SK-N-SH treated with all-trans-retinoic acid at 6 μM for 48 hours (cell line): Measurements from ENCODE around the gene SUGCT.

Experiments
- ATAC-seq: fragments of 200-7000 bp; cut with Tn5 transposase; 3 replicates; pipeline ENCODE4 v1.9.1; 2020; ENCODE audit warnings: mild to moderate bottlenecking, moderate library complexity
- ARNTL ChIP-seq: fragments of 450-650 bp; formaldehyde crosslinking; IDR thresholded peaks from 2 replicates; pipeline ENCODE4 v1.5.0; 2020; ENCODE audit warnings: low read depth, mild to moderate bottlenecking, moderate library complexity, borderline replicate concordance
- BACH2 ChIP-seq: fragments of 250-450 bp; sonication (Bioruptor Pico); IDR thresholded peaks from 2 replicates; pipeline ENCODE4 v1.9.0; 2021; ENCODE audit warnings: mild to moderate bottlenecking, borderline replicate concordance
- CREB5 ChIP-seq: fragments of 250-450 bp; sonication (Bioruptor Pico); IDR thresholded peaks from 2 replicates; pipeline ENCODE4 v1.5.1; 2020; ENCODE audit warnings: low read depth, mild to moderate bottlenecking, moderate library complexity
- CSRNP3 ChIP-seq: fragments of 250-450 bp; sonication (Bioruptor Pico); IDR thresholded peaks from 2 replicates; pipeline ENCODE4 v1.5.1; 2021; ENCODE audit warnings: mild to moderate bottlenecking, moderate library complexity
- ESRRG ChIP-seq: fragments of 250-450 bp; sonication (Bioruptor Pico); IDR thresholded peaks from 2 replicates; pipeline ENCODE4 v1.6.1; 2021; ENCODE audit warnings: mild to moderate bottlenecking
- OSR1 ChIP-seq: fragments of 250-450 bp; sonication (Bioruptor Pico); IDR thresholded peaks from 2 replicates; pipeline ENCODE4 v1.8.0; 2022; ENCODE audit warnings: moderate library complexity, mild to moderate bottlenecking, inconsistent platforms
- PATZ1 ChIP-seq: fragments of 250-450 bp; sonication (Bioruptor Pico); IDR thresholded peaks from 2 replicates; pipeline ENCODE4 v1.8.0; 2020; ENCODE audit warnings: mild to moderate bottlenecking, moderate library complexity, borderline replicate concordance
- POU6F1 ChIP-seq: fragments of 250-450 bp; sonication (Bioruptor Pico); IDR thresholded peaks from 2 replicates; pipeline ENCODE4 v1.8.0; 2021; ENCODE audit warnings: low read depth, mild to moderate bottlenecking, moderate library complexity, borderline replicate concordance
- PPARA ChIP-seq: fragments of 250-450 bp; sonication (Bioruptor Pico); IDR thresholded peaks from 2 replicates; pipeline ENCODE4 v1.5.0; 2020; ENCODE audit warnings: mild to moderate bottlenecking, borderline replicate concordance
- RARB ChIP-seq: fragments of 250-450 bp; sonication (Bioruptor Pico); IDR thresholded peaks from 2 replicates; pipeline ENCODE4 v1.8.0; 2021; ENCODE audit warnings: mild to moderate bottlenecking, moderate library complexity
- SNAI2 ChIP-seq: fragments of 250-450 bp; sonication (Bioruptor Pico); IDR thresholded peaks from 2 replicates; pipeline ENCODE4 v1.5.0; 2020; ENCODE audit warnings: mild to moderate bottlenecking, moderate library complexity
- TCF4 ChIP-seq: fragments of 250-450 bp; sonication (Bioruptor Pico); IDR thresholded peaks from 2 replicates; pipeline ENCODE4 v1.8.0; 2021; ENCODE audit warnings: mild to moderate bottlenecking, moderate library complexity, borderline replicate concordance
- TOX ChIP-seq: fragments of 250-450 bp; sonication (Bioruptor Pico); IDR thresholded peaks from 2 replicates; pipeline ENCODE4 v1.8.0; 2021; ENCODE audit warnings: mild to moderate bottlenecking, moderate library complexity, borderline replicate concordance
- TSHZ2 ChIP-seq: fragments of 250-450 bp; sonication (Bioruptor Pico); IDR thresholded peaks from 2 replicates; pipeline ENCODE4 v1.5.0; 2020; ENCODE audit warnings: mild to moderate bottlenecking, moderate library complexity
- ZC3H10 ChIP-seq: fragments of 250-450 bp; sonication (Bioruptor Pico); IDR thresholded peaks from 2 replicates; pipeline ENCODE4 v1.5.1; 2021; ENCODE audit warnings: mild to moderate bottlenecking, moderate library complexity
- ZFP3 ChIP-seq: fragments of 250-450 bp; sonication (Bioruptor Pico); IDR thresholded peaks from 2 replicates; pipeline ENCODE4 v1.5.0; 2020; ENCODE audit warnings: mild to moderate bottlenecking, moderate library complexity
- ZFP30 ChIP-seq: fragments of 450-650 bp; formaldehyde crosslinking; IDR thresholded peaks from 2 replicates; pipeline ENCODE4 v1.5.0; 2022; ENCODE audit warnings: mild to moderate bottlenecking, moderate library complexity
- ZNF565 ChIP-seq: fragments of 450-650 bp; formaldehyde crosslinking; conservative IDR thresholded peaks from 2 replicates; pipeline ENCODE4 v1.5.0; 2020; ENCODE audit warnings: low read depth, mild to moderate bottlenecking, moderate library complexity
- ZNF70 ChIP-seq: fragments of 450-650 bp; formaldehyde crosslinking; IDR thresholded peaks from 2 replicates; pipeline ENCODE4 v1.5.0; 2020; ENCODE audit warnings: mild to moderate bottlenecking, moderate library complexity
- ZNF8 ChIP-seq: fragments of 450-650 bp; formaldehyde crosslinking; IDR thresholded peaks from 2 replicates; pipeline ENCODE4 v1.5.0; 2020; ENCODE audit warnings: mild to moderate bottlenecking, moderate library complexity

The SUGCT gene

GRCh38 chr7:40815512-40815911 lies 680.7 kb downstream of the SUGCT start:
- TF ChIP-seq PPARA (CRISPR knock-in tag) (no peak), CREB5 (CRISPR knock-in tag) (no peak)
- peak; percentile 83 for ATAC-seq

- TF ChIP-seq POU6F1 (CRISPR knock-in tag) (no peak), RARB (CRISPR knock-in tag) (no peak), OSR1 (no peak), PPARA (CRISPR knock-in tag) (no peak), BACH2 (CRISPR knock-in tag) (no peak), SNAI2 (CRISPR knock-in tag) (no peak), TCF4 (CRISPR knock-in tag) (no peak), TOX (CRISPR knock-in tag) (no peak), ZC3H10 (no peak), CSRNP3 (CRISPR knock-in tag) (no peak), ZFP30 (CRISPR knock-in tag) (no peak)
- TF ChIP-seq, all 23 proteins: peak for 0
- no peak for ATAC-seq
These were observed 688.1 kb downstream of the SUGCT start for GRCh38 chr7:40822861-40823260.

- ATAC-seq = no peak
- TF ChIP-seq ZNF565 (CRISPR knock-in tag) (no peak), ZNF8 (no peak), ZC3H10 (no peak), SNAI2 (CRISPR knock-in tag) (no peak), ESRRG (CRISPR knock-in tag) (no peak), RARB (CRISPR knock-in tag) (no peak)
These were observed 689.7 kb downstream of the SUGCT start for GRCh38 chr7:40824461-40824860.

- TF ChIP-seq PATZ1 (CRISPR knock-in tag) = no peak
- no peak for TF ChIP-seq OSR1
- TF ChIP-seq TCF4 (CRISPR knock-in tag) = no peak
- TF ChIP-seq CSRNP3 (CRISPR knock-in tag) = no peak
- TF ChIP-seq ZNF70 = no peak
- TF ChIP-seq CREB5 (CRISPR knock-in tag) = no peak
- TF ChIP-seq POU6F1 (CRISPR knock-in tag) = no peak
- TF ChIP-seq BACH2 (CRISPR knock-in tag) = no peak
- TF ChIP-seq ZFP30 (CRISPR knock-in tag) = no peak
- no peak for TF ChIP-seq TSHZ2 (CRISPR knock-in tag)
- TF ChIP-seq ARNTL (CRISPR knock-in tag) = no peak
- TF ChIP-seq ZFP3 (CRISPR knock-in tag) = no peak
- no peak for TF ChIP-seq ZNF565 (CRISPR knock-in tag)
- TF ChIP-seq RARB (CRISPR knock-in tag) = no peak
- ATAC-seq = peak; percentile 67
These were observed 691.8 kb downstream of the SUGCT start for GRCh38 chr7:40826411-40827221.
